Activated T-helper 9 cell treated with anti-CD3 and anti-CD28 coated beads, Interleukin-2, amount 50 U/mL, for 16 hours (primary cell): Measurements from ENCODE around the gene RAB10.
"Not testable (repeated sequence)": the region's sequence is repeated elsewhere in the genome, so short reads cannot be mapped to it uniquely, and the experiment has no call there.

ENCODE experiments used
- DNase-seq: peaks from one replicate; pipeline ENCODE4 v3.0.0-alpha.2; 2020; ENCODE audit warnings: low read depth

RAB10 gene

DNA sequence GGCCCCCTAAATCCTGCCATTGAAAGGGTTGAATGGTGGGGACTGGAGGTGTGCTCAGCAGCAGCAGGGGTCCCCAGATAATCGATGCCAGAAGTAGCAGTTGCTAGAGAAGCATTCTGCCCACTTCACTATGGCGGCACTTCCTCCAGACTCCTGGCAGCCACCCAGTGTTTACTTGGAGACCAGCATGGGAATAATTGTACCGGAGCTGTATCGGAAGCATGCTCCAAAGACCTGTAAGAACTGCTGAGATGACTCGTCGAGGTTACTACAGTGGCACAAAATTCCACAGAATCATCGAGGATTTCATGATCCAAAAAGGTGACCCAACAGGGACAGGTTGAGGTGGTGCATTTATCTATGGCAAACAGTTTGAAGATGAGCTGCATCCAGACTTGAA, 128.0 kb downstream of the RAB10 start:
- no peak for DNase-seq

DNA sequence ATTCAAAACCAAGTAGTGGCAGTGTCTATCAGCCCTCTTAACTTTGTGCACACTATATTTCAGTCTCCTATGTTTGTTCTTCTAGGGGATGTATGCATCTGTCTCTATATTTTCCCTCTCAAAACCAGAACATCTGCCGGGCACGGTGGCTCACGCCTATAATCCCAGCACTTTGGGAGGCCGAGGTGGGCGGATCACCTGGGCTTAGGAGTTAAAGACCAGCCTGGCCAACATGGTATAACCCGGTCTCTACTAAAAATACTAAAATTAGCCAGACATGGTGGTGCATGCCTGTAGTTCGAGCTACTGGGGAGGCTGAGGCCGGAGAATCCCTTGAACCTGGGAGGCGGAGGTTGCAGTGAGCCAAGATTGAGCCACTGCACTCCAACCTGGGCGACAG, 129.1 kb downstream of the RAB10 start:
- DNase-seq = no peak

DNA sequence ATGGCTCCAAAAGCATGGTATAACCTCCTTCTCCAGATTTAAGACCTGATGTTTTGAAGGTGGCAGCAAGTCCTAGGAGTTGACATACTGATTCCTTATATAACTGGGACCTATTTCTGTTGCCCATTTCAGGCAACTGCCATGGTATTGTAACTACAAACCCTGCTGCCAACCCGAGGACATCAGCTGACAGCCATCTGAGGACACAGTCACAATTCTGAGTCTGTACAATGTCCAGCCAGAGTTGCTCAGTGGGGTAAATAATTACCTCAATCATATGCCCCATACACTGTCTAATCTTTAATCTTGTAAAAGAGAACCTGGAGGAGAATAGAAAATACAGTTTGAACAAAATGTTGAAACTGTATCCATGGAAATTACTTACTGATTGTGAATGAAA, 130.3 kb downstream of the RAB10 start:
- no peak for DNase-seq

DNA sequence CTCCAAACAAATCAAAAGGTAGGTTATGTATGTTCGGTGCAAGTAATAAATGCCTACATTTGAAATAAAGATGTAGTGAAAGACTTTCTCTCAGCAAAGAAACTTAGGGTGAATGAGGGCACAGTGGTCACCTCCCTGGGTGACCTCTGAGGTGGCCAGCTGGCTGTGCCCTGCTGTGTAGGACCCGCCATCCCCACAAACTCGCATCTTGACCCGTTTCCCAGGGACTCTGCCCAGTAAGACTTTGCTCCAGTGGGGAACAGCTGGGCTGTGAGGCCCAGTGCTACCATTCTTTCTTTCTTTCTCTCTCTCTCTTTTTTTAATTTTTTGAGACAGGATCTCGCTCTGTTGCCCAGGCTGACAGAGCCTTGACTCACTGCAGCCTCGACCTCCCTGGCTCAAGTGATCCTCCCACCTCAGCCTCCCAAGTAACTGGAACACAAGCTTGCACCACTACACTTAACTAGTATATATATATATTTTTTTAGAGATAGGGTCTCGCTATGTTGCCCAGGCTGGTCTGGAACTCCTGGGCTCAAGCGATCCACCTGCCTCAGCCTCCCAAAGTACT, 130.8 kb downstream of the RAB10 start:
- DNase-seq = no peak

DNA sequence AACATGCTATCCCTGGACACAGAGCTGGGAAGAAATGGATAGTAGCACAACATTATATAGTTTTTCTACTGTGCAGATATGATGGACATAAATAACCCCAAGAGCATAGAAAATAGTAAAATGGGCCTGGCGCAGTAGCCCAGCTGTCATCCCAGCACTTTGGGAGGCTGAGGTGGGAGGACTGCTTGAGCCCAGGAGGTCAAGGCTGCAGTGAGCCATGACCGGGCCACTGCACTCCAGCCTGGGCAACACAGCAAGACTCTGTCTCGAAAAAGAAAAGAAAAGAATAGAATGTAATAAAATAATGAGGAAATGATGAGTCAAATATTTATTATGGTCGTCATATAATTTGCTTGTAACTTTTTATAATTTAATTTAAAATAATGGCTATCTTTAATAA, 131.5 kb downstream of the RAB10 start:
- DNase-seq = no peak

DNA sequence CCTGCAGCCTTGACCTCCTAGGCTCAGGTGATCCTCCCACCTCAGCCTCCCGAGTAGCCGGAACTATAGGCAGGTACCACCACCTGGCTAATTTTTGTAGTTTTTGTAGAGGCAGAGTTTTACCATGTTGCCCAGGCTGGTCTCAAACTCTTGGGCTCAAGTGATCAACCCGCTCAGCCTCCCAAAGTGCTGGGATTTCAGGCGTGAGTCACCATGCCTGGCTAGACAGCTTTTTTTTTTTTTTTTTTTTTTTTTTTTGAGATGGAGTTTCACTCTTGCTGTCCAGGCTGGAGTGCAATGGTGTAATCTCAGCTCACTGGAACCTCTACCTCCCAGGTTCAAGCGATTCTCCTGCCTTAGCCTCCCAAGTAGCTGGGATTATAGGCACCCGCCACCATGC, 132.7 kb downstream of the RAB10 start:
- not testable (repeated sequence) for DNase-seq

DNA sequence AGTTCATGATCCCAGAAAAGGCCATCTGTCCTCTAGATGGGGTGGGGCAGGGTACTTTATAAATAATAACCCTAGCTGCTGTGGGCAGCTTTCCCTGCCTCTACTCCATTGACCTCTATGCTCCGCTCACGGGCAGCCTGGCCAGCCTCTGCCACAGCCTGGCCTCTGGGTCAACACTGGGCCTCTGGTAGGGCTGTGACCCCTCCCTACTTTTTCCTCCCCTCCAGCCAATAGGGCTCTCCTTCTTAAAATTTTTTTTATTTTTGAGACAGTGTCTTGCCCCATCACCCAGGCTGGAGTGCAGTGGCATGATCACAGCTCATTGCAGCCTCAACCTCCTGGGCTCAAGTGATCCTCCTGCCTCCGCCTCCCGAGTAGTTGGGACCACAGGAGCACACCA, 134.9 kb downstream of the RAB10 start:
- no peak for DNase-seq

DNA sequence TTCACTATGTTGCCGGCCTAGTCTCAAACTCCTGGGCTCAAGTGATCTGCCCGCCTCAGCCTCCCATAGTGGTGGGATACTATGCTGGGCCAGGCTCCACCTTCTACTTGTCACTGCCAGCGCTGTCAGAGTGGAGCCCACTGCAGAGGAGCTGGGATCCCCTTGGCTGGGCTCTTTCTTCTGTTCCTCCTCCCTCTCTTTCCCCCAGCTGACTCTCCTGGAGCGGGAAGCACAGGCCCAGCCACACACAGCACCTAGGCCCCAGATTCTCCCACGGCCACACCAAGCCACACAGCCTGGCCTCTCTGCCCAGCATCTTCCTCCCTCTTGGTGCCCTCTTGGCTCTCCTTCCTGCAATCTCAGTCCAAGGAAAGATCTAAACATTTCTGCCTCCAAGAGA, 135.3 kb downstream of the RAB10 start:
- no peak for DNase-seq

DNA sequence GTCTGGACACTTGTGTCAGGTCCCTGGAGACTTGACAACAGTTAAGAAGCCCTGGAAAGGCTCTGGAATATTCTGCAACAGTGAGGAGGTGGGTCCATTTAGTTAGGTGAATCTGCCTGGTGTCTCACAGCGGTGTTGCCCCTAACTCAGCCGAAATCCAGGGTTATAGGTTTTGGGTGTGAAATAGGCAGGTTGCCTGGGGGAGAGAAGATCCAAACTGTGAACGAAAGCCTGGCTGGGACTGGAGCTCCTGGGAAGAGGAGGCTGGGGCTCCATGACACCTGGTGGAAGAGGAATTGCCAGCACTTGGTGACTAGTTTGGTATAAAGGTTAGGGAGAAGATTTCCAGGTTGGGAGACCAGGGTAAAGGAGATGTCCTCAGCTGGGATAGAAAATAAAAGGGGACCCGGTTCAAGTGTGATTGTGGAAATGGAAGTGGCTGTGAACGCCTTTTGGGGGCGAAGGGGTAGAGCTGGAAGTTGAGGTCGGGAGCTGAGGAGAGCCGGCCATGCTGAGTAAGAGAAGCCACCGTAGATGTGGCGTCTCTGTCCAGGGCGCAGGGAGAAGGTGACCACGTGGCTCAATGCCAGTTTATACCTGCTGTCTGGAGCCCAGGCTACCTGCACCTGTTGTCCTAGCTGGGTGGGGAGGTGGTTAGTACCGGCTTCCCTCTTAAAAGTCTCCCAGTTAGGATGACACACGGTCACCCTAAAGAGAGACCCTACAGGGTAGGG, 136.0 kb downstream of the RAB10 start:
- no peak for DNase-seq

DNA sequence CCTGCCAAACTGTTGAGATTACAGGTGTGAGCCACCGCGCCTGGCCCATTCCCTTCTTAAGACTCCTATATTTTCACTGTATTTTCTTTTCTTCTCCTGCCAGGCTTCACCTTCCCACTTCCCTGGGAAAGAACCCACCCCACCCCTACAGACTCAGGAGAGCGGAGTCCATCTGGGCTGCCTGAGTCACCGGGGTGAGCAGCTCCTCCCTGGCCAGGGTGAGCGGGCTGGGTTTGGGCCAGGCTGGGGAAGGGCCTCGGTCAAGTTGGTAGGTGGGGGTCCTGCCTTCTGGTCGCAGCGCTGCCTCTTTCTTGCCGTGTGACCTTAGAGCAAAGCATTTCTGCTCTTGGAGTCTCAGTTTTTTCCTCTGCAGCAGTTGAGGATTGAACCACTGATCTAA, 136.9 kb downstream of the RAB10 start:
- no peak for DNase-seq

DNA sequence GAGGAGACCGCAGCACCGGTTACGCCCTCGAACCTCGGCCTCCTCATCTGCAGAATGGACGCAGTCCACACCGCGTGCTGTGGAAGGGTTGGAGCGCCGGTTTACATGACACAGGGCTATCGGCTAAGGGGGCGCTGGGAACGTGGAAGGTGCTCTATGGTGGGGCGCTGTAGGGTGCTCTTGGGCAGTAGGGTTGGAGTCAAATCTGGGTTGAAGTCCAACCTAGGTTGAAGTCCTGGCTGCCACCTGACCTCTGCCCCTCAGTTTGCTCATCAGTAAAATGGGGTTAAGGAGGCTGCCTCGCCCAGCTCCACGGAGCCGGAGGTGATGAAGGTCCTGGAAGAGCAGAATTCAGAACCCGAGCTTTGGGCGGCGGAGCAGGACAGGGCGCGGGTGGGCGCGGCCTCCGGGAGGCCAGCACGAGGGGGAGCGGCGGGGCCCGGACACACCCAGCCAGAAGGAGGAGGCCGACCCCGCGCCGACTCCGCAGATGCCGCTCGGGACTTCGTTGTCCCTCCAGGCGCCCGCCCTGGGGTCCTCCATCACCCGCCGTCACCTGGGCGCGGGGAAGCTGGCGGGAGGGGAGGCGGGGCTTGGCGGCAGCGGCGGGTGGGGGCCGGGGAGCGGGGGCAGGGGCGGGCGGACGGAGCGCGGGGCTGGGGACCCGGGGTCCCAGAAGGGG, 138.4 kb downstream of the RAB10 start:
- no peak for DNase-seq

DNA sequence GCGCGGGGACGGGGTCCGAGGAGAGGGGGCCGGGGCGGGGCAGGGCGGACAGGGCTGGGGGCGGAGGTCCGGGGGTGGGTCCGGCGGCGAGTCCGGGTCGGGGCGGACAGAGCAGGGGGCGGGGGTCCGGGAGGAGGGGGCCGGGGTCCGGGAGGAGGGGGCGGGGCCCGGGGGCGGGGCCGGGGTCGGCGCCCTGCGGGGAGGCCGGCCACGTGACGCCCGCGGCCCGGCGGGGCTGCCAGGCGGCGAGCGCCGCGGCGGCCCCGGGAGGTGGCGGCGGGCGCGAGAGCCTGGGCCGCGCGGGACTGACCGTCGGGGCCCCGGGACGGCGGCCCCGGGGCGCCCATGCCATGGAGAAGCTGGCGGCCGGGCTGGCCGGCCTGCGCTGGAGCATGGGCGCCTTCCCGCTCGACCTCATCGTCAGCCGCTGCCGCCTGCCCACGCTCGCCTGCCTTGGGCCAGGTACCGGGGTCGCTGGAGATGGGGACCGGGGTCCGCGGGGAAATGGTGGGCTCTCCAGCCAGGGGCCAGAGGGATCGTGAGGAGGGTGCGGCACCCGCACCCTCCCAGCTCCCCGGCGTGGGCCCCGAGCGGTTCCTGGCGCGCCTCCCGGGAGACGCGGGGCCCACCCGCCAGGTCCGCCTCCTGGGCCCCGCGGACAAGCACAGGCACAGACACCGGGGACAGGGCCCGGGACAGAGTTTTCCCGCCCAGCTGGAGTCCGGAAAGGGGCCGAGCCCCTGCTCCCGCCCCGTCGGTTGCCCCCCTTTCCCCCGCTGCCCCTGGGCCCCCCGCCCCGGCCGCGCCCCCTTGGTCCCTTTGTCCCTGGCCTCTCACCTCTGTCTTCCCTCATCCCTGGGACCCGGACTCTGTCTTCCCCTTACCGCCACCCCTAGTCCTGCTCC, 139.2 kb downstream of the RAB10 start, which contains the start of gene GAREM2:
Gene GAREM2 (plus strand): TSS at position 218 of the 905 bp plus-strand sequence. CDS start 133 bp downstream, at position 351.
- DNase-seq = no peak

DNA sequence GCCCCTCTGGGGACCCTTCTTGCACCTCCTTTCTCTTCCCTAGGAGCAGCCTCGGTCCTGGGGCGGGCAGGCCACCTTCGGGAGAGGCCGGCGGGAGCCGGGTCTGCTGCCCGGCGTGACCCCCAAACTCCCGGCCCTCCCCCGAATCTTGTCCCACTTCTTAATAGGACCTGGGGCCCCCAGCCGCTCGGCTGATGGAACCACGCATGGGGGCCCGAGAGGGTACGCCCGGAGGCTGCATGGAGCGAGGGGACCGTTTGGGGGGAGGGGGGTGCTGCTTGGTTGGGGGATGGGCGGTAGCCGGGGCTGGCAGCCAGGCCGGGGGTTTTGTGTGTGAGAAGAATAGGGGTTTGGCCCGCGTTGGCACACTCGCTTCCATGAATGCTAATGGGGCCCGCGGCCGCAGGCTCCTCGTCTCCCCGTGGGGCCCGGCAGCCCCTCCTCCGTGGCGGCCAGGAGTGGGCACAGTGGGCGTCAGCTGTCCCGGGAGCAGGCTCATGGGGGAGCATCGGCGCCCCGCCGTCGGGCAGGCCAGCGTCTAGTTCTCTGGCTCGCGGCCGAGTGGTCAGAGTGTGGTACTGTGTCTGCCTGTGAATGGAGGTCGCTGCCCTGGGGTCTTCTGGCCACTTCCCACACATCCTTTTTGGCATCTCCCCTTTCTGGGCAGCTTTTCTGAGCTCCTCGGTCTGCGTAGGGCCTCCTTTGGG, 140.0 kb downstream of the RAB10 start:
- DNase-seq = no peak

DNA sequence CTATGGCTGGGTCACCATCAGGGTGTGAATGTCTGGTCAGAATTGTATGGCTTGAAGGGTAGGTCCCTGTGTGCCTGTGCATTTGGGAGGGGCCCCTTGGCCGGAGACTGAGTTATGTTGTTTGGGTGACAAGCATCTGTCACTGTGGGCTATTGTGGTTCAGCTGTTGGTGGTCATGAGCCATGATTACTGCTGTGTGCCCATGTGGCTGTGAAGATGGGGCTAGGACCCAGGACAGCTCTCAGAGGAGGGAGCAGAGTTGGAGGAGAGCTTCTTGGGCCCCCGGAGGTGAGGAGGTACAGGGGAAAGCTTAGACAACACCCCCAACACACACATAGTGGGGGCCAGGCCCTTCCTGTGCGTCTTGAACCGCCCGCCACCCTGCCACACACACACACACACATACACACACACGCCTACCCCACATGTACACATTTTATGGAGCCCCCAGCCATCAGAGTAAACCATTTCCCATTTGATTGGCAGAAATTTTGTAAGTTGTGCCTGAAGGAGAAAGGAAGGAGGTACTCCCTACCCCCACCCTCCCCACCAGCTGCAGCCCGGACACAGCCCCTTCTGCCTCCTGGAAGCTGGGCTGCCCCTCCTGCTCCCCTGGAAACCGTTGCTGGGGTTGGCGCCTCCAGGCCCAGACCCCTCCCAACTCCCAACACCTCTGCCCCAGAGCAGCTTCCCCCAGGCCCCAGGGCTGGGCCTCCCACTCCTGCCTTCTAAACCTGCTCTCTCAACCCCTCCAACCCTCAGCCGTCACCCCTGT, 141.0 kb downstream of the RAB10 start:
- DNase-seq = no peak

DNA sequence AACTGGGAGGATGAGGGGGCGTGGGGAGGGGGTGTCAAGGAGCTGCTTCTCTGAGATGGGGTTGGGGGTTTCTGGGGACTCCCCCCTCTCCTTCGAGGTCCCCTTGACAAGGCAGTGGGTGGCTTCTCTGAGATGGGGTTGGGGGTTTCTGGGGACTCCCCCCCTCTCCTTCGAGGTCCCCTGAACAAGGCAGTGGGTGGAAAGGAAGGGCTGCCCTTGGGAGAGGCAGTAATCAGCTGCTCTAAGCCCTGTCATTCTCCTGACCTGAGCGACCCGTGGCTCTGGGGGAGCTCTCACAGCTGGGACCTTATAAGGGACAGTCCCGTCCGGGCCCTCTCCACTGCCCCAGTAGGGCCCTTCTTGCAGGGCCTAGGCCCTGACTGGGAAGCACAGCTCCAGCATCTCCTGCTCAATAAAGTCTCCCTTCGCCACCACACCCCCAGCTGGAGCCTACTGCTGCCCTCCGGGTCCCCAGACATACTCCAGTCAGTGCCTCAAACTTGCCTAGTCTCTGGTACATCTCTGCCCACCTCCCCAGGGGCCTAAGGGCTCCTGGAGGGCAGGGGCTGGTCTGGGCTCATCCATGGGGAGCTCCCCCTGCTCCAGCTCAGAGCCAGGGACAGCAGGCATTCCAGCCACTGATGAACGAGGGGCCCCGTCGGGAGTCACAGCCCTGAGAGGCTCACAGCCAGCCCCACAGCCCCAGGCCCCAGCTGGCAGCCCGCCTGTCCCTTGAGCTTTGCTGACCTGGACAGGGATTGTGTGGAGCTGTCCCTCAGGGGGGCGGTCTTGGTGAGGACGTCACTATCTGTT, 141.8 kb downstream of the RAB10 start:
- no peak for DNase-seq

DNA sequence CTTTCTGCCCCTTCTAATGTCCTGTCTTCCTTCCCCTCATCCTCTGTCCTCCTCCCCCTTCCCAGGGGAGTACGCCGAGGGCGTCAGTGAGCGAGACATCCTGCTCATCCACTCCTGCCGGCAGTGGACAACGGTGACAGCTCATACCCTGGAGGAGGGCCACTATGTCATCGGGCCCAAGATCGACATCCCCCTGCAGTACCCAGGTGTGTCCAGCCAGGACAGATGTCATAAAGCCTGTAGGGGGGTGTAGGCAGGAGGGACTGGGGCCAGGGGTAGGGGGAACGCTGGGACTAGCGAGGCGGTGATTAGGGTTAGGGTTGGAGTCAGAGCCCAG, 142.4 kb downstream of the RAB10 start:
- DNase-seq = no peak

DNA sequence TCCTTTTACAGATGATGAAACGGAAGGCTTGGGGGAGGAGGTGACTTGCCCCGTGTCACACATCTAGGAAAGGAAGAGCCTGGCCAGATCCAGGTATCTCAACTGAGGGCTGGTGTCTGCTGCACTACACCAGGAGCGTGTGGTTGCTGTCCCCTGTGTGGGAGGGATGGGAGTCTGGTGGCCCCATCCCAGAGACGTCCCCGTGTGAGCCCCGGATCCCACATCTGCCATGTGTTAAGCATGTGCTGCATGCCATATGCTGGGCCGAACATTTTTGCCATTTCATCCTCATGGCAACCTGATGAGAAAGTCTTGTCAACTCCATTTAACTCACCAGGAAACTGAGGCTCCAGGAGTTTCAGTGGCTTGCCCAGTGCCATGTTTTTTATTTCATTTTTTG, 143.2 kb downstream of the RAB10 start:
- DNase-seq = no peak

DNA sequence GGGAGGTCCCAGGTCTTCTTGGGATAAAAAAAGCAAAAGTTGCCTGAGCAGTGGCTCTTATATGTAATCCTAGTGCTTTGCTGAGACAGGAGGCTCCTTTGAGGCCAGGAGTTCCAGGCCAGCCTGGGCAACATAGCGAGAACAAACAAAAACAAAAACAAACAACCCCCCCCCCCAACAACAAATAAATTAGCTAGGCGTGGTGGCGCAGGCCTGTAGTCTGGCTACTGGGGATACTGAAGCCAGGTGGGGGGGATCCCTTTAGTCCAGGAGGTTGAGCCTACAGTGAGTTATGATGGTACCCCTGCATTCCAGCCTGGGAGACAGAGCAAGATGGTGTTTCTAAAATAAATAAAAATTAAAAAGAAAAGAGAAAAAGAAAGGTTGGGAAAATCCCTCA, 144.4 kb downstream of the RAB10 start:
- no peak for DNase-seq

DNA sequence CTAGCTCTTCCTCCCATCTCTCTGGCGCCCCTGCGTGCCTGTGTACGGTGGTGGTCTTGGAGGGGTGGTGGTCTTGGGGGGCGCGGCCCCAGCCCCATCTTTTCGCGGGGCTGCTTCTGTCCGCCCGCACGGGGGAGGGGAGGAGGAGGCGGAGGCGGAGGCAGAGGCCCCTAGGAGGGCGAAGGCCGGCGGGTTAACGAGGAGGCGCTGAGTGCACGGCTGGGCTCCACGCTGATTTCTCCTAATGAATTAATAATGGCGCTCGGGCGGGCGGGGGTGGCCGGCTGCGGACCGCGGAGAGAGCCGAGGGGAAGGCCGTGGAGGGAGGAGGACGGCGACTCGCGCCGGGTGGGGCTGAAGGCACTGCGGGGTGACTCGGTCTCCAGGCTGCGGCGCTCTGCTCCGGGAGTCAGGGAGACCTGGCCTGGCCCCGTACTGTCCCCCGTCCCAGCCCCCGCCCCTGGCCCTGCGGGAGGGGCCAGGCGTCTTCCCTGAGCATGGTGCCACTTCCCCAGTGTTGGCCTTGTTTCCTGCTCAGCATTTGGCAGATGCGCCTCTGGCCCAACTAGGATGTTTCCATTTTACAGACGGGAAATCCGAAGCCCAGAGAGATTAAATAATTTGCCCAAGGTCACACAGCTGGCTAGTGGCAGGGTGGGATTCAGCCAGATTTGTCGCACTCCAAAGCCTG, 145.0 kb downstream of the RAB10 start:
- no peak for DNase-seq
